ENCODE data around the gene ZCRB1.
"Not testable (repeated sequence)": the region's sequence is repeated elsewhere in the genome, so short reads cannot be mapped to it uniquely, and the experiment has no call there.

The ZCRB1 gene

DNA sequence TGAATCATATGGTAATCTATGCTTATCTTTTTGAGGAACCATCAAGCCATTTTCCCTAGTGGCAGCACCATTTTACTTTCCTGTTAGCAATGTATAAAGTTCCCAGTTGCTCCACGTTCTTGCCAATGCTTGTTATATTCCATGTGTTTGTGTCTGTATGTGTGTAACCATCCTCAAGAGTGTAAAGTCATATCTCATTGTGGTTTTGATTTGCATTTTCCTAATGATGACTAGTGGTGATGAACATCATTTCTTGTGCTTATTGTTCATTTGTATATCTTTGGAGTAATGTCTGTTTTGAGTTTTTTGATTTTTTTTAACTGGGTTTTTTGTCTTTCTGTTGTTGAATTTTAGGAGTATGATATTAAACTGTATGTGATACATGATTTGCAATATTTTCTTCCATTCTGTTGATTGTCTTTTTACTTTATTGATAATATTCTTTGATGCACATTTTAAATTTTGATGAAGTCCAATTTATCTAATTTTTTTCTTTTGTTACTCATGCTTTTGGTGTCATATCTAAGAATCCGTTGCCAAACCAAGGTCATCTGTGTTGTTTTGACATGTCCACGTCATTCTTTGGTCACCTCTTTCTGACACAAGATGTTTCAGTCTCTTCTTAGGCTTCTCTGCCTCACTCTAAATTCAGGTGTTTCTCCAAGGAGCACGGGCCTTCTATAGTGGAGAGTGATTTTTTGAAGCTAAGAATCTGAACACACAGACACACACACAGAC is 36.2 kb upstream of the ZCRB1 start:
- TF ChIP-seq, protein P1, sequence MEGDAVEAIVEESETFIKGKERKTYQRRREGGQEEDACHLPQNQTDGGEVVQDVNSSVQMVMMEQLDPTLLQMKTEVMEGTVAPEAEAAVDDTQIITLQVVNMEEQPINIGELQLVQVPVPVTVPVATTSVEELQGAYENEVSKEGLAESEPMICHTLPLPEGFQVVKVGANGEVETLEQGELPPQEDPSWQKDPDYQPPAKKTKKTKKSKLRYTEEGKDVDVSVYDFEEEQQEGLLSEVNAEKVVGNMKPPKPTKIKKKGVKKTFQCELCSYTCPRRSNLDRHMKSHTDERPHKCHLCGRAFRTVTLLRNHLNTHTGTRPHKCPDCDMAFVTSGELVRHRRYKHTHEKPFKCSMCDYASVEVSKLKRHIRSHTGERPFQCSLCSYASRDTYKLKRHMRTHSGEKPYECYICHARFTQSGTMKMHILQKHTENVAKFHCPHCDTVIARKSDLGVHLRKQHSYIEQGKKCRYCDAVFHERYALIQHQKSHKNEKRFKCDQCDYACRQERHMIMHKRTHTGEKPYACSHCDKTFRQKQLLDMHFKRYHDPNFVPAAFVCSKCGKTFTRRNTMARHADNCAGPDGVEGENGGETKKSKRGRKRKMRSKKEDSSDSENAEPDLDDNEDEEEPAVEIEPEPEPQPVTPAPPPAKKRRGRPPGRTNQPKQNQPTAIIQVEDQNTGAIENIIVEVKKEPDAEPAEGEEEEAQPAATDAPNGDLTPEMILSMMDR (conservative IDR thresholded peaks at IDR 0.05) = no peak
- no peak overlapping the region for H3K27ac ChIP-seq

DNA sequence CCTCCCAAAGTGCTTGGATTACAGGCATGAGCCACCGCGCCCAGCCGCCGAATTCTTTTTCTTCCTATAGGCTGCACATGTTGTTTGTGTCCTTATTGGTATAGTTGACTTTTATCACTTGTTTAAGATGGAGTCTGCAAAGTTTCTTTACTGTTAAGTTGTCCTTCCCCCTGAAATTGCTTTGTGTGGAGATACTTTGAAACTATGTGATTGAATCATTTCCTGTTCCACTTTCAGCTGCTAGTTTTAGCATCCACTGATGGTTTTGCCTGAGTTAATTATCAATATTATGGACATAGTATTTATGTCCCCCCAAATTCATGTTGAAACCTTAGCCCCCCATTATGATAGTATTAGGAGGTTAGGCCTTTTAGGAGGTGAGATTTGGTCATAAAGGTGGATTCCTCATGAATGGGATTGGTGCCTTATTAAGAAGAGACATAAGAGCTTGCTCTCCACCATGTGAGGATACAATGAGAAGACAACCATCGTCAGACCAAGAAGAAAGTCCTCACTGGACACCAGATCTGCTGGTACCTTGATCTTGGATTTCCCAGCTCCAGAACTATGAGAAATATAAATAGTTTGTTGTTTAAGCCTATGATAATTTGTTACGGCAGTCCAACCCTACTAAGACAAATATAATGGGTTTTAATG is 35.0 kb upstream of the ZCRB1 start:
- H3K27ac ChIP-seq = no peak overlapping the region
- TF ChIP-seq, protein P1 (conservative IDR thresholded peaks at IDR 0.05) = no peak

DNA sequence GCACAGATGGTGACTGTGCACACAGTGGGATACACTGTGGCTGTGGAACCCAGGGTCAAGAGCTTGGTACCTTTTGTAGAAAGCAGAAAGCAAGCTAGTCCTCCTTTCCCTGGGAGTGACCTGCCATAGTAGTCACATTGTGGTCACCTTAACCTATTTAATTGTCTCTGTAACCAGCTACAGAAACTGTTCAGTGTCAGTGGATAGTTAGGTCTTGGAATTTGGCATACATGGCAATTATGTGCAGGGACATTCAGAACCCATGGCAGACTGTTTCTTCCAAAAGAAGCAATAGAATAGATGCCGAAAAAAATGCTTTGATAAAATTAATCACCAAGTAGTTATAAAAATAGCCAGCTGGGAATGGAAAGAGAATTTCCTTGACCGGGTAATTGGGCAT is 30.4 kb upstream of the ZCRB1 start:
- TF ChIP-seq, protein P1 (conservative IDR thresholded peaks at IDR 0.05) = no peak
- no peak overlapping the region for H3K27ac ChIP-seq

DNA sequence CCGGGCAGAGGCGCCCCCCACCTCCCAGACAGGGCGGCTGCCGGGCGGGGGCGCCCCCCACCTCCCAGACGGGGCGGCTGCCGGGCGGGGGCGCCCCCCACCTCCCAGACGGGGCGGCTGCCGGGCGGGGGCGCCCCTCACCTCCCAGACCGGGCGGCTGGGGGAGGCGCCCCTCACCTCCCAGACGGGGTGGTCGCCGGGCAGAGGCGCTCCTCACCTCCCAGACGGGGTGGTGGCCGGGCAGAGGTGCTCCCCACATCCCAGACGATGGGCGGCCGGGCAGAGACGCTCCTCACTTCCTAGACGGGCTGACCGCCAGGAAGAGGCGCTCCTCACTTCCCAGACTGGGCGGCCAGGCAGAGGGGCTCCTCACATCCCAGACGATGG is 24.1 kb upstream of the ZCRB1 start:
- not testable (repeated sequence) for H3K27ac ChIP-seq

DNA sequence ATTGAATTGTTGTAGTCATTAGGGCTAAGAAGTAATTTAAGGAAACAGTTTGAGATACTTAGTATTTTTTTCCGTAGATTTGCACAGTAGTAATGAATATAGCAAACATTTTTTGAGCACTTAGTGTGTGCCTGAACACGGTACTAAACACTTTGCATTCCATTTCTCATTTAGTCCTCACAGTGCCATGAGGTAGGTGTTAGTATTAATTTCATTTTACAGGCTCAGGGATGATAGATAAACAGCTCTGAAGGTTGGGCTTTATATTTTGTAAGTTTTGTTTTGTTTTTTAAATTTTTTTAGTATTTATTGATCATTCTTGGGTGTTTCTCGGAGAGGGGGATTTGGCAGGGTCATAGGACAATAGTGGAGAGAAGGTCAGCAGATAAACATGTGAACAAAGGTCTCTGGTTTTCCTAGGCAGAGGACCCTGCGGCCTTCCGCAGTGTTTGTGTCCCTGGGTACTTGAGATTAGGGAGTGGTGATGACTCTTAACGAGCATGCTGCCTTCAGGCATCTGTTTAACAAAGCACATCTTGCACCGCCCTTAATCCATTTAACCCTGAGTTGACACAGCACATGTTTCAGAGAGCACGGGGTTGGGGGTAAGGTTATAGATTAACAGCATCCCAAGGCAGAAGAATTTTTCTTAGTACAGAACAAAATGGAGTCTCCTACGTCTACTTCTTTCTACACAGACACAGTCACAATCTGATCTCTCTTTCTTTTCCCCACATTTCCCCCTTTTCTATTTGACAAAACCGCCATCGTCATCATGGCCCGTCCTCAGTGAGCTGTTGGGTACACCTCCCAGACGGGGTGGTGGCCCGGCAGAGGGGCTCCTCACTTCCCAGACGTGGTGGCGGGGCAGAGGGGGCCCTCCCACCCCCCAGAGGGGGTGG is 23.5 kb upstream of the ZCRB1 start:
- not testable (repeated sequence) for H3K27ac ChIP-seq

DNA sequence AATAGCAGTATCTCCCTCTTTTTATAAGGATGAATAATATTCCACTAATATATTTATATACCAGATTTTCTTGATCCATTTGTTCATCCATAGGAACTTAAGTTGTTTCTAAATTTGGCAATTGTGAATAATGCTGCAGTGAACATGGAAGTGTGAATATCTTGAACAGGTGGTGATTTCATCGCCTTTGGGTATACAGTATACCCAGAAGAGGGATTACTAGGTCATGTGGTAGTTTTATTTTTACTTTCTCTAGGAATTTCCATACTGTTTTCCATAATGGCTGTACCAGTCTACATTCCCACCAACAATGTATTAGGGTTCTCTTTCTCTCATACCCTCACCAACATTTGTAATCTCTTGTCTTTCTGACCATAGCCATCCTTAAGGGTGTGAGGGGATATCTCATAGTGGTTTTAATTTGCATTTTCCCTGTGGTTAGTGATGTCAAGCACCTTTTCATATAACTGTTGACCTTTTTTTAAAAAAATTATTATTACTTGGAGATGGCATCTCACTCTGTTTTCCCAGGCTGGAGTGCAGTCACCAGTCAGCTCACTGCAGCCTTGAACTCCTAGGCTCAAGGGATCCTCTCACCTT is 20.6 kb upstream of the ZCRB1 start:
- no peak overlapping the region for H3K27ac ChIP-seq
- TF ChIP-seq, protein P1 (conservative IDR thresholded peaks at IDR 0.05) = no peak

DNA sequence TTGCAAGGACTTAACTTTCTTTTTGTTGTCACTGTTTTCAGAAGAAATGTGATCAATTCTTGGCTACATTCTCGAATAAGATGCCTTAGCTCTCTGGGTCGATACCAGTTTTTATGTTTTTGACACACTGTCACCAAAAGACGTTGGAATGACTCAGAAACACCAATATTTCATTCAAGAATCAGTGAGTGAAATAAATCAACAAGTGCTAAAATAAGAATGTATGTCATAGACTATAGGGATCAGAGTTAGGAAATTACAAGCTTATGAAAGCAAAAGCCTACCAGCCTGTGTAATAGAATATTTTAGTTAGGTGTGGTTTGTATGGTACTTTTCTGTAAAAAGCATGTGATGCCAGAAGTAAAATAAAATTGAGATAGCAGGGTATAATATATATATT is 17.8 kb upstream of the ZCRB1 start:
- TF ChIP-seq, protein P1 (conservative IDR thresholded peaks at IDR 0.05) = no peak
- no peak overlapping the region for H3K27ac ChIP-seq

DNA sequence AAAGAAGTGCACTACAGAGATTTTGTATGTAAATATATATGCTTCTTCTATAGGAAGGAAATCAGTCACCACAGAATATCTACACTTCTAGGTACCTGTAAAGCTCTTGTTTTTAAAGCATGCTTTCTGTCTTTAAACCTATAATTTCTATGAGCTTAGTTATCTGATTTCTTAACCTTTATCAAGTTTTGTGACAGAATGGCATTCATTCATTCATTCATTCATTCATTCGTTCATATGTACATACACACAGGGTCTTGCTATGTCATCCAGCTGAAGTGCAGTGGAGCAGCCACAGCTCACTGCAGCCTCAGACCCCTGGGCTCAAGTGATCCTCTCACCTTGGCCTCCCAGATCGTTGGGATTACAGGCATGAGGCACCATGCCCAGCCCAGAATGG is 16.1 kb upstream of the ZCRB1 start:
- TF ChIP-seq, protein P1 (conservative IDR thresholded peaks at IDR 0.05) = no peak
- no peak overlapping the region for H3K27ac ChIP-seq

Measured in VCaP (cell line).